HG03039 (cell line): ENCODE results near the gene CCNY.

Experiments used
- ATAC-seq: cut with Tn5 transposase; IDR thresholded peaks from one replicate; pipeline ENCODE4 v1.9.1; 2021; ENCODE audit warnings: mild to moderate bottlenecking, moderate library complexity; ENCODE audit not compliant: unreplicated experiment

Gene CCNY

DNA sequence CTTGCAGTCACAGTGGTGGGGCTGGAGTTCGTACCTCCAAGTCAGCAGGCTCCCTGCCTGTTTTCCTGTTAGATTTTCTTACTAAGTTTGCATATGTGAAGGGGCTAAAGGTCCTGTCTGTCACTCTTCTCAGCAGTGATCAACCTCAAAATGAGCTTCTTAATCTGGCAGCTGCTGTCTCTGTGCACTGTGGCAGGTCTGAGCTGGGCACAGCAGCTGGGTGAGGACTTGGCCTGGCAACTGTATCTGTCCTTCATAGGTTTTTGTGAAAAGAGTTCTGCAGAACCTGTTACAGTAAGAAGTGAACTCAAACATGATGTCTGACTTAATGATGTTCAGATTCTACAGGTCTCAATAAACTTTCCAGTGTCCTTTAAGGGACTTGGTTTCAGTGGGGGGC is 237.5 kb downstream of the CCNY start:
- ATAC-seq = no peak

DNA sequence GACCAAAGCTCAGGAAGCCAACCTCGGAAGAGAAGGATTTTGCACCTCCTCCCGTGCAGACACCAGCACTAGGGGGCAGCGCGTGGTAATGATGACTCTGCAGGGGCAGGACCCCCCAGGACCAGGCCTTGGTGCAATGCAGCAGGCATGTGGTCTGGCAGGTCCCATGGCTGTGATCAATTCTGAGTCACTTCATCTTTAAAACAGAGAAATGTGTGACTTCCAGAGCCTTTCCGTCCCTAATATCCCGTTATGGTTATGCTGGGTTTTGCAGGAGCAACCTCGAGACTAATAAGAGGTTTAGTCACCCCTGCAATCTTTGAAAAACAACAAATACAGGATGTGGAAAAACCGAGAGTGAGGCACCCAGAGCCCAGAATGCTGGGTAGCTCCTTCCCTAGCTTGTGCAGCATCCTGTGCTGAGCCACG is 238.6 kb downstream of the CCNY start:
- ATAC-seq = no peak

DNA sequence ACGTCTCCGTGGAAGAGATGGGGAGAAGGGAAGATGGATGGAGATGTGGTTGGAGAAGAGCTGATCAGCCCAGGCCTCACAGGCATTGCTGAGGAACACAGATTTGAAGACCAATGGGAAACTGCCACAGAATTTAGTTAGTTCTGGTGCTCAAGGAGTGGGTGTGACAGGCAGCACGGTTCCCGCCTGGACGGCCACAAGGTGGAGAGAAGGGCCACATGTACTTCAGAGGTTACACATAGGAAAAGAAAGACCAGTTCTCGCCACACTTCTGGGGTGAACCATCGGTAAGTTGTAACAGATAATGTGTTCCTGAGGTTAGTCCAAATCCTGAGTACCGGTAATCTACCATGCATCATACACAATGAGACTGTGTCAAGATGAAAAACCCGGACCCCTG is 239.3 kb downstream of the CCNY start:
- no peak for ATAC-seq

DNA sequence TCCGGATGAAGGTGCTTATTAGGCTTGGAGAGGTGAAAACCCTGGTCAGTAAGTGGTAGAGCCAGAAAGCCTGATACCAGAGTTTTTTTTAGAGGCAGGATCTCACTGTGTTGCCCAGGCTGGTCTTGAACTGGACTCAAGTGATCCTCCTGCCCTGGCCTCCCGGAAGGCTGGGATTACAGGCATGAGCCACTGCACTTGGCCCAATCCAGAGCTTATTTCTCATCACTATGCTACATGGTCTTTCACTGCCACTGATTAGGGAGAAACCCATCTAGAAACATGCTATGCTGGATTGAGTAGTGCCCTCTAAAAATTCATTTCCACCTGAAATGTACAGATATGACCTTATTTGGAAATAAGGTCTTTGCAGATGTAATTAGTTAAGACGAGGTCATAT is 240.4 kb downstream of the CCNY start:
- ATAC-seq = no peak

DNA sequence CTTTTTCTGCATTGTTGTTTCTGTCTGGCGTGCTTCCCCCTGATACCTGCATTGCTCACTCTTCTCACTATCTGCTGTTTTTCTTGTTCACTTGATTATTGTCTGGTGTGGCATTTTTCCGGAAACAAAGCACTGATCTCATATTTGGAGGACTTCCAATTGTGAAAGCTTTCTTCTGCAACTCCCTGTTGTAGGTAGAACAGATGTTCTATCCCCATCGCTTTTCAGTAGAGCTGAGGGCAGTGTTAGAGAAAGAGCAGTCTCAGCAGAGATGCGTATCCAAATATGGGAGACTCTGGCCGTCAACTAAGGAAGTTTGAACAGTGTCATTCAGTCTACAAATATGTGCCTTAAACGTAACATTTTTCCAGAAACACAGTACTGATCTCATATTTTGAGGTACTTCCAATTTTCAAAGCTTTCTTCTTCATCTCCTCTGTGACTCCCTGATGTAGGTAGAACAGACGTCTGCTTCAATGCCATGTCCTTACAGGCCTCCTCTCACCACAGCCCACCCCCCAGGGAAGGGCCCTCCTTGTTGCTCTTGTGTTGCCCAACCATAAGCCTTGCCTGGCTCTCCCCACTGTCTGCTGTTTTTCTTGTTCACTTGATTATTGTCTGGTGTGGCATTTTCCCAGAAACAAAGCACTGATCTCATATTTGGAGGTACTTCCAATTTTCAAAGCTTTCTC is 241.8 kb downstream of the CCNY start:
- ATAC-seq = no peak

DNA sequence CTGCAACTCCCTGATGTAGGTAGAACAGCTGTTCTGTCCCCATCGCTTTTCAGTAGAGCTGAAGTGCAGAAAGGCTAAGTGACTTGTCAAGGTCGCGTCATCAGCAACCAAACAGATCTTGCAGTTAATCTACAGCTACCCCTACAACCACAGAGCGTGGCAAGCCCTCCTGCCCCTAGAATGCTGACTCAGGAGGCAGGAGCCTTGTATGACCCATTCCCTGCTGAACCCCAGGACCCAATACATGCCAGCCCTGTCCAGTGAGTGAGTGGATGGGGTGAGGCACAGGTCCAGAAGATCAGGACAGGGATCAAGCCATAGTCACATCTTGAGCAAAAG is 242.3 kb downstream of the CCNY start:
- ATAC-seq = no peak

DNA sequence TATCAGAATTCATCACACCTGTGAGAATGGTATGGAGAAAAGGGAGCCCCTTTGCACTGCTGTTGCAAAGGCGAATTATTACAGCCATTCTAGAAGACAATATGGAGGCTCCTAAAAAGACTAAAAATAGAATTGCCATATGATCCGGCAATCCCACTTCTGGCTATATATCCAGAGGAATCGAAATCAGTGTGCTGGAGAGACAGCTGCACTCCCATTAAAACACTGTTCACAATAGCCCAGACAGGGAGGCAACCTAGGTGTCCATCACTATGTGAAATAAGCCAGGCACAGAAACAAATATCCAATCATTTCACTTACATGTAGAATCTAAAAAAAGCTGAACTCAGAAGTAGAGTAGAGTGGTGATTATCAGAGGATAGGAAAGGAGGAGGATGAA is 242.8 kb downstream of the CCNY start:
- ATAC-seq = no peak

DNA sequence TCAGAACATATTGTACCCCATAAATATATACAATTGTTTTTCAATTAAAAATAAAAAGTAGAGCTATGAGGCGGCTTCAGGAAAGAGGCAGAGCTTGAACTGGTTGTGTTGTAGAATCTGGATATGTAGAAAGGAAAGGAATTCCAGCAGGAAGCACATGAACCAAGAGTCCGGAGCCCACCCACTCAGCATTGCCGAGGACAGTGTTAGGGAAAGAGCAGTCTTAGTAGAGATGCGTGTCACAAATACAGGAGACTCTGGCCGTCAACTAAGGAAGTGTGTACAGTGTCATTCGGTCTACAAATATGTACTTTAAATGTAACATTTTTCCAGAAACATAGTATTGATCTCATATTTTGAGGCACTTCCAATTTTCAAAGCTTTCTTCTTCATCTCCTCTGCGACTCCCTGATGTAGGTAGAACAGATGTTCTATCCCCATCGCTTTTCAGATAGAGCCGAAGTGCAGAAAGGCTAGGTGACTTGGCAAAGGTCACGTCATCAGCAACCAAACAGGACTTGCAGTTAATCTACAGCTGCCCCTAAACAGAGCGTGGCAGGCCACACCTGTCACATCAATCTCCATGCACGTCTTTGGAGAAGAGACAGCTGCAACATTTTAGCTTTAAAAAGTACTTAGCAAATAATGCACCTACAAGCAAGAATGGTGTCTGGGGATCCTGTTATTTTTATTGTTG is 243.6 kb downstream of the CCNY start:
- no peak for ATAC-seq

DNA sequence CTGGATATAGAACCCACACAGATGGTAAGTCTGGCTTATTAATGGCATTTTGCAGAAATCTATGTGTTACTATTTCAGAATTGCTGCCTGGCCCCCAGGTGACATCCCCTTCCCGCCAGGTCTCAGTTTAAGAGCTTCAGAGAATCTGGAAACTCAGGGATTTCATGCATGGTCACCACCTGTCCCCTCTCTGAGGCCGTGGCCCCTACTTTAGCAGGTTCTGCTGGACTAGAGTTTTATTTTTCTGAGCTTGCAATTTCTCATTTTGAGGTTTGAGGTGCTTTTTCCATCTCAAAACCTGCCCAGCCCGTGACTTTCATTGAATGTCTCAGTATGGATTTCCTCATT is 244.1 kb downstream of the CCNY start:
- no peak for ATAC-seq

DNA sequence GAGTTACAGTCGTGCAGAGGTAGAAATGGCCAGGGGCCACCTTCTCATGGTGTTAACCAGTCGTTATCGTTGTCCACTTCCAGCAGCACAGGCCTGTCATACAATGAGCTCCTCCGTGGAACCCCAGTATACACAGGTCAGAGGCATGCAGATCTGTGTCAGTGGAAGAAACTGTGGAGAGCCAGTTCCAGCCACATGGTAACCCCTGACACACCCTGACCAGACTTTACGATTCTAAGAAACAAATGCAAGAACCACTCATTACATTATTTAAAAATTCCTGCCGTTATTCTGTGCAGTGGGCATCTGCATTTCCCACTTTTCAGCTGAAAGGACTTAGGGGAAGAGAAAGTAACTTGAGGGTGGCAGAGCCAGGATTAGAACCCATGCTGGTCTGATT is 245.3 kb downstream of the CCNY start:
- no peak for ATAC-seq

DNA sequence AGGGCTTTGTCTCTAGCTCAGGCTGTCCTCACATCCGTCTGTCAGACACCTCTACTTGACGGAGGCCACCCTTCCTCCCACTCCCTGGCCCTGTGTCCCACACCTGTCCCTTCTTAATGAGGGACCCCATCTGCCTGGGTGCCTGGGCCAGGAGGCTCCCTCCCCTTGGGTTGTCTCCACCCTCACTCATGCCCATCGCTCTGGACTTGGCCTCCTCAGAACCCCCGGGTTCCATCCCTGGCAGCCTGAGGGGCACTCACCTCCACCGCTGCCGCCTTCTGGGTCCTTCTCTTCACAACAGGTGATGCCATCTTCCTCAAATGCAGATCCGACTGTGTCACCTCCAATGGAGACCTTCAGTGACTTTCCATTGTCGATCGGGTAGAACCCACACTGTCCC is 248.6 kb downstream of the CCNY start:
- ATAC-seq = no peak

DNA sequence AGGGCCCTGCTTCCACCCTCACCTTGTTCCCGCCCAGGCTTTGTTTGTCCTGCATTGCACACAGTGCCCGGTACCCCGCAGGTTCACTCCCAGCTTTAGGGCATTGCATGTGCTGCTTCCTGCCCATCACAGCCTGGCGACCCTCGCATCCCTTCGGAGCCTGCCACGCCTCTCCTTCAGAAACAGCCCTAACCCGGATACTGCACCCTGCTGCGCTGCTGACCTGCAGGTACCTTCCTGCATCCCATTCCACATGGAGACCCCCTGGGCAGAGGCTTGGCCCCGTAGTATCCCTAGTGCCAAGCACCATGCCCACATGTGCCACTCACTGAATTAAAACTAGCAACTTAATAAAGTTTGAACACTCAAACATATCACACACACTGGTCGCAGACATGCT is 249.0 kb downstream of the CCNY start:
- ATAC-seq = no peak

DNA sequence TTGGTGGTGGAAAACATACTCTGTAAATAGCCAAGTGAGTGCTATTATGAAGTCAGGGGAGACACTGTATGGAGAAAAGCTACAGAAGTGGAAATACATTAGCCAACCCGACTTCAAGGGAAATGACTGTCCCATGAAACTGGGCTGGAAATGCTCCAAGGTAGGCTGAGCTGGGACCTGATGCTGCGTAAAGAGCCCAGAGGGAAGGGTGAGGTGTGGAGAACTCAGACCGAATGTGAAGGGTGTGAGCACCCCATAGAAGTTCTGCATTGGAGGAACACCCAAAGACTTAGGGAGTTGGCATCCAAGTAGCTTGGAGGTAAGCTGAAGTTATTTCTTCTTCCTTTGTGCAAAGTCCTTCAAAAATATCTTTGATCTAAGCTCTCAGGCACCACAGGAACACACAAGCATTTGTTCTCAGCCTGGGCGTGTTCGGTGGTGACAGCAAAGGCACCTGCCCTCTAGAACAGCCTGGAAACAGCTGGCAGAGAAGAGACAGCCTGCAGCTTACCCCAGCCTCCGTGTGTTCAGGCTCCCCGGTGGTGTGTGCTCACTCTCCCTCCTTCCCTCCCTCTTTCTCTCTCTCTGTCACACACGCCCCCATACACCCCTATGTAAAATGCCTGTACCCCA is 249.7 kb downstream of the CCNY start:
- ATAC-seq = no peak

DNA sequence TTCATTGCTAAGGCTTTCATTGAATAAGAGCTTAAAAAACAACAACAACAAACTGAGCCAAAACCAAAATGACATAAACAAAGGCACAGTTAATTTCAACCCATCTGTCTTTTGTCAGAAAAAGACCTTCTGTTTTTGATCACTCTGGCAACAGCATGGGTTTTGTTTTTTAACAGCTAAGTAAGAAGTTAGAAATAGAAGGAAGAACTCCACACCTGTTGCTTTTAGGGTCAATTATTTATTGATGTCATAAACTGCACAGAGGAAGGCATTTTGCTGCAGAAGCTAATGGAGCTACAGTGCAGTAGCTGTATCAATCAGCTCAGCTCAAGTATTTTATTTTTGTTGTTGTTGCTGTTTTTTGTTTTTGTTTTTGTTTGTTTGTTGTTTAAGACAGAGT is 252.5 kb downstream of the CCNY start:
- no peak for ATAC-seq

DNA sequence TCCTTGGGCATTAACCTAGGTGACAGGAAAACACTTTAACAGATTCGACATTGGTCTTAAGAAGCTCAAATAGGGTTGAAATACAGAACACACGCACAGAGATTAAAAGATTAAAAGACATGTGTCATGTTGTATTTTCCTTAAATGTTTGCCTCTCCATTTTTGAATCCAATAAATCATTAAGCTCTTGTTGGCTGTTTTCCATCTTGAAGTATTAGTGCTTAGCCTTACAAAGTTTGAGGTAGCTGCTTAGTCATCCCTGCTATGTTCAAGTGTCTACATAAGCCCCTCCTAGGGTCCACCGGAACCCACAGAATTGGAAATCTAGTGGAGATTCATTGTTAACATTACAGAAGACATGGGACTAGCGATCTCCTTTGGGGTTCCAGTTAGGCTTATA is 256.1 kb downstream of the CCNY start:
- no peak for ATAC-seq

DNA sequence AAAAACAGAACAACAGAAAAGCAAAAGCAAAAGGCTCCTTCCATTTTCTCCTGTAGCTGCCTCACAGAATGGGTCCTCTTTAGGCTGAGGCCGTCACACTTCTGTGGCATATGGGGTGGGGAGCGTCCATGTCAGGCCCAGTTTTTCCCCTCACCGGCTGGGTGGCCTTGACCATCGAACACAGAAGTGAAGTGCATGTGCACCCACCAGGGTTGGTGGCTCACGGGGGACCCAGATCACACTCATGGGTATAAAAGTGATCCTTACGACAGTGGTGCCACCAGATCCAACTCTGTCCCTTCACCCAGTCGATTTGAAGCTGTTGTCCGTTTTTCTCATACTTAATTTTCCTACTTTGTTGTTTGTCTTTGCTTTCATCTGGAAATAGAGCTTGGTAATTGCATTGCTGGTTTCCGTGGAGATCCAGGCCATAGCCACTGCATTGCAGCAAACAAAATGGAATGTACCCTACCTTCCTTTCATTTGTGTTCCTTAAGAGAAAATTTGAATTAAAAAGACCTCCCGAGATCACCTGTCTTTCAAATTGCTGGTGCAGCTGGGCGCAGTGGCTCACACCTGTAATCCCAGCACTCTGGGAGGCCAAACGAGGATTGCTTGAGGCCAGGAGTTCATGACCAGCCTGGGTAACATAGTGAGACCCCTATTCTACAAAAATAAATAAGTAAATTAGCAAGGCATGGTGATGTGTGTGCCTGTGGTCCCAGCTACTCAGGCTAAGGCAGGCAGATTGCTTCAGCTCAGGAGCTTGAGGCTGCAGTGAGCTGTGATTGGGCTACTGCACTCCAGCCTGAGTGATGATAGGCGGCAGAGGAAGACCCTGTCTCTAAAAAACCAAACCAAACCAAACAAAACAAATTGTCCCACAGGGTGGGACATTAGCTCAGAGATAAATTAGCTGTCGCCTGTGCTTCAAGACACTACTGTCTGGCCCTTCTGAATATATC is 258.1 kb downstream of the CCNY start:
- ATAC-seq = no peak

DNA sequence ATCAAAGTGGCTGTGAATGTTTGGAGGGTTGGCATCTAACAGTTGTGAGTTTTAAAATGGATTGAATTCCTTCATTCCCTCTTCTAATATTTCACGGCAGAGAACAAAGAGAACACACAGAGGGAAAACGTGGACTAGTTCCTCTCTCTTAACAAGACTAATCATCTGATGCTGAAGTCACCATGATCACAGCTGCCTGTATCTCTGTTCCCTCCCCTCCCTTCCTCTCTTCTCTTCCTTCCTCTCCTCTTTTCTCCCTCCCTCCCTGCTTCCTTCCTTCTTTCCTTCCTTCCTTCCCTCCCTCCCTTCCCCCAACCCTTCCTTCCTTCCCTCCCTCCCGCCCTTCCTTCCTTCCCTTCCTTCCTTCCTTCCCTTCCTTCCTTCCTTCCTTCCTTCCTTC is 258.8 kb downstream of the CCNY start:
- no peak for ATAC-seq

DNA sequence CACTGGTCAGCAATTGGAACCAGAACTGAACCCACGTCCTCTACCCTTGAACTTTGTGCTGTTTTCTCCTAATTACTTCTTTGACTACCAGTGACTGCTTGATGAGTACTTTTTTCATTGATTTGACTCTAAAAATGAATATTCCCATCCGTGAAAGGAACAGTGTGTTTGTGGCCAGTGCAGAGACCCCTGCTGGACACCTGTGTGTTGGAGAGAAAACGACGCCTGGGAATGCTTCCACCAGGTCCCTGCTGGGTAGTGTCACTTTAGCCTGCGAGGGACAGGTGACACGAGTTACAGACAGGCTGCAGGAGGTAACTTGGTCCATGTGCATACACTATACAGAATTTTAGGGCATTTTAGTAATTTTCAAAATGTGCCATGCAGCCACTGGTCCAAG is 262.1 kb downstream of the CCNY start:
- ATAC-seq = no peak

DNA sequence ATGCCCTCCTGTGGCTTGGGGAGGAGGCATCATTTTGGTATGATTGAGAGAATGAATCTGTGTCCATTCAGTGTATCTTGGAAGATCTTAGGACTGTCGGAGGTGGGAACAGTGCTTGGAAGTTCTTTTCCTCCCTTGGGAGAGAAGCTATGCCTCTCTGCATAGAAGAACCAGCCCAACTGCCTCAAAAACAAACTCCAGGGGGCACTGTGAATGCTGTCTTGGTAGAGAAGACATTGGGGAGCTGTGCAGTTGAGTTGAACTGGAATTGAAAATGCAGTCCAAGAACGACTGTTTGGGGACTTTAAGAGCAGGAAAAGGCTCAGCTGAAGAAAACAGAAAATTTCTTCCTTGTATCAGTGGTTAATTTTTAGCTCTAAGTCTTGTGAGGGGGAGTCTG is 263.9 kb downstream of the CCNY start:
- no peak for ATAC-seq

DNA sequence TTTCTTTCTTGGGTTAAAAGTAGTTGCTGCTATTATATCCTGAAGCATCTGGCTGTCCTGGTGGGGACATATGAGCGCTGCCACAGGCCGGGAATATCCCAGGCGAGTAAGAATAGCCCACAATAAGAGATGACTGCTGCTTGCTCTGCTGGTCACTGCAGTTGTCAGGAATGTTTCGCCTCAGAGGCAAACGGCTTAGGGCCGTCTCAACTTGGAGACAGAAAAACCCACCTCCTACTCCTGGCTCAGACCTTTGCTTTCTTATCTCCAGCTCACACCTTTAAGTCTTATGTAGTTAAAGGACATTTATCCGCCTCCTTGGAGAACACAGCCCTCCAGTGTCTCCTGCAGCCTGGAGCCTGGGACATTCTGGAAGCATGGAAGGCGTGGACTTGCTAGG is 268.9 kb downstream of the CCNY start, which contains the start of gene GJD4:
Gene GJD4 (plus strand): TSS at position 151 of the 400 bp plus-strand sequence. CDS start 227 bp downstream, at position 378.
- ATAC-seq = no peak

DNA sequence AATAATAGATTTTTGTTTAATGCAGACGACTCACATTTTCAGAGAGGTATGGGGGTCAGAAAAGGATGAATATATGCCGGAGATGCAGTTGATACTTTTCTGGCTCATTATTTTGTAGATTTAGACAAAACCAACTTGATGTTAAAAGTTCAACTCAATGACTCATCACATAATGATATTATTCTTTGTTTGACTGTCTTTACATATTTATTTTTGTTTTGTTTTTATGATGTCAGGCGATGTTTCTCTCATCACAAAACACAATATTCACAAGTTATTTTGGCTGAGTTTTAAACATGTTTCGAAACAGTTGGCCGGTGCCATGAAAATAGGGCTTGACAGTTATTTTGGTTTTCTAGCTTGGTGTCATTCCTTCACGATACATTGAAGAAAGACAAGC is 270.1 kb downstream of the CCNY start:
- no peak for ATAC-seq
